Stomach (tissue), 4 donors: Measurements from ENCODE around the gene ZFP42.

Experiments used
- CTCF ChIP-seq, 7 experiments: fragments of 450-650 bp in 4 of 7; fragments of 200-600 bp in 3 of 7; sonication (generic) in 3 of 7; IDR thresholded peaks; one replicate each; pipeline ENCODE4 v1.5.1; 2016 to 2019; ENCODE audit warnings: antibody characterized with exemption in 7 of 7, control low read depth in 2 of 7, mild to moderate bottlenecking in 1 of 7
- POLR2A ChIP-seq, 4 donors: fragments of 450-650 bp; IDR thresholded peaks; one replicate each; pipeline ENCODE4 v1.6.1; 2016; ENCODE audit warnings: antibody characterized with exemption in 4 of 4, control low read depth in 2 of 4, mild to moderate bottlenecking in 1 of 4, moderate library complexity in 1 of 4

DNA sequence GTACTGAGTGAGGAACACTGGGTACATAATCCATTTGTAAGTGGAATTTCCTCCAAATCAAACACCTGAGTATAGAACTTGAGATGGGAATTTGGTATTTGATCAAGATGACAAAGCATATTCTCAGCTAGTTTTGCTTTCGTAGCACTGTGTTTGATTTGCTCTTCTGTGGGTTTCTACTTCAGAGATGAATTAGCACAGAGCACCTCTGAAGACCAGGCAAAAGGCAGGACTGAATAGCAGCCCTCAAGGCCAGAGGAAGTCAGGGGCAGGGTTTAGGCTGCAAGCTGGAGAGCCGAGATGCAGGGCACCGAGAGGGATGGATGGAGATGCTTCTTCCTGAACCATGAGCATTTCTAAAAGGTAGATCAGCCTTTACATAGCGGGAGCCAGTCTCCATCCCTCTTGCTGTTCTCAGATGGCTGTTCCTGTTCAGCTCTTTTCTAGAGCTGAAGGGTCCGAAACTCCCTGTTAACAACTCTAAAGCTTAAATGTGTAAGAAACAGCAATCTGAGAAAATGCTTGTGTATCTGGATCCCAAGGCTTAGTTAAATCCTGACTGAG, 10.8 kb downstream of the ZFP42 start:
- no peak for TF ChIP-seq CTCF (IDR thresholded peaks at IDR 0.05)
- TF ChIP-seq POLR2A (IDR thresholded peaks at IDR 0.05) = no peak
